Neural cell (in vitro differentiated cells): ENCODE measurements around the gene PNPLA7. TPM values are rescaled to one million over a fixed set of nuclear protein-coding genes. Genes with fewer than 3 reads are reported as not detected.

Source experiments
- H2AFZ ChIP-seq: fragments of 200-600, 300-800 bp; sonication (generic), shearing (Covaris generic); 2 replicates; pipeline ENCODE4 v1.6.0; 2014; ENCODE audit warnings: low read depth, mild to moderate bottlenecking, antibody characterized with exemption, low read length, moderate library complexity
- H3F3A ChIP-seq: fragments of 200-600 bp; shearing (Covaris generic); 2 replicates; pipeline ENCODE4 v1.6.1; 2016; ENCODE audit warnings: mild to moderate bottlenecking, moderate library complexity, mixed read lengths, antibody characterized with exemption, low read length; ENCODE audit not compliant: insufficient read depth, poor library complexity, severe bottlenecking
- H3K27ac ChIP-seq: fragments of 200-600, 300-800 bp; sonication (generic), shearing (Covaris generic); 2 replicates; pipeline ENCODE4 v1.5.1; 2014; ENCODE audit warnings: mild to moderate bottlenecking, low read length, moderate library complexity
- H3K27me3 ChIP-seq: fragments of 300-800, 200-600 bp; sonication (generic), shearing (Covaris generic); 2 replicates; pipeline ENCODE4 v1.6.0; 2014; ENCODE audit warnings: mild to moderate bottlenecking, low read depth, low read length, moderate library complexity; ENCODE audit not compliant: insufficient read depth
- H3K36me3 ChIP-seq: fragments of 300-800, 200-600 bp; sonication (generic), shearing (Covaris generic); 2 replicates; pipeline ENCODE4 v1.5.1; 2014; ENCODE audit warnings: mild to moderate bottlenecking, antibody characterized with exemption, low read length, moderate library complexity; ENCODE audit not compliant: insufficient read depth
- H3K4me2 ChIP-seq: fragments of 300-800, 200-600 bp; sonication (generic), shearing (Covaris generic); 2 replicates; pipeline ENCODE4 v1.6.0; 2014; ENCODE audit warnings: mild to moderate bottlenecking, low read length
- H3K4me3 ChIP-seq: fragments of 300-800, 200-600 bp; sonication (generic), shearing (Covaris generic); 2 replicates; pipeline ENCODE4 v1.5.1; 2014; ENCODE audit warnings: mild to moderate bottlenecking, low read length, moderate library complexity
- H3K79me2 ChIP-seq: fragments of 200-600 bp; shearing (Covaris generic); replicated peaks from 2 replicates; pipeline ENCODE4 v1.6.0; 2014; ENCODE audit warnings: mild to moderate bottlenecking, low read length, moderate library complexity; ENCODE audit not compliant: insufficient read depth
- H3K9ac ChIP-seq: fragments of 300-800, 200-600 bp; sonication (generic), shearing (Covaris generic); 2 replicates; pipeline ENCODE4 v1.6.1; 2016; ENCODE audit warnings: mild to moderate bottlenecking, low read length, mixed read lengths
- H3K9me2 ChIP-seq: fragments of 200-600 bp; shearing (Covaris generic); 2 replicates; pipeline ENCODE4 v1.6.1; 2016; ENCODE audit warnings: mild to moderate bottlenecking, low read length, mixed read lengths; ENCODE audit not compliant: insufficient read depth
- H3K9me3 ChIP-seq: fragments of 200-600, 300-800 bp; sonication (generic), shearing (Covaris generic); 2 replicates; pipeline ENCODE4 v1.6.1; 2016; ENCODE audit warnings: mild to moderate bottlenecking, mixed run types, low read length, moderate library complexity, mixed read lengths
- H4K20me1 ChIP-seq: fragments of 200-600 bp; shearing (Covaris generic); 2 replicates; pipeline ENCODE4 v1.6.1; 2016; ENCODE audit warnings: mild to moderate bottlenecking, mixed run types; ENCODE audit not compliant: insufficient read depth
- CTCF ChIP-seq: fragments of 450-650 bp; IDR thresholded peaks from 2 replicates; pipeline ENCODE4 v1.5.1; 2014; ENCODE audit warnings: antibody characterized with exemption, mild to moderate bottlenecking, moderate library complexity; ENCODE audit not compliant: poor library complexity, severe bottlenecking
- EP300 ChIP-seq: fragments of 450-650 bp; conservative IDR thresholded peaks from 2 replicates; pipeline ENCODE4 v1.6.1; 2014; ENCODE audit warnings: antibody characterized with exemption, mild to moderate bottlenecking, moderate library complexity; ENCODE audit not compliant: poor library complexity, severe bottlenecking
- EZH2 ChIP-seq: fragments of 200-600, 300-800 bp; shearing (Covaris generic), sonication (generic); IDR thresholded peaks from 2 replicates; pipeline ENCODE4 v1.6.1; 2014; ENCODE audit warnings: antibody characterized with exemption, low read length, borderline replicate concordance, mild to moderate bottlenecking; ENCODE audit not compliant: insufficient read depth, poor library complexity, severe bottlenecking
- MXI1 ChIP-seq: fragments of 450-650 bp; conservative IDR thresholded peaks from 2 replicates; pipeline ENCODE4 v1.6.1; 2014; ENCODE audit warnings: antibody characterized with exemption, mild to moderate bottlenecking; ENCODE audit not compliant: poor library complexity, severe bottlenecking
- POLR2AphosphoS5 ChIP-seq: IDR thresholded peaks from 2 replicates; pipeline ENCODE4 v1.6.1; 2012
- RAD21 ChIP-seq: fragments of 450-650 bp; conservative IDR thresholded peaks from 2 replicates; pipeline ENCODE4 v1.6.1; 2014; ENCODE audit warnings: antibody characterized with exemption, mild to moderate bottlenecking, moderate library complexity
- REST ChIP-seq: IDR thresholded peaks from 2 replicates; pipeline ENCODE4 v1.6.1; 2012; ENCODE audit warnings: borderline replicate concordance
- SMC3 ChIP-seq: fragments of 450-650 bp; conservative IDR thresholded peaks from 2 replicates; pipeline ENCODE4 v1.6.1; 2014; ENCODE audit warnings: antibody characterized with exemption, mild to moderate bottlenecking, moderate library complexity; ENCODE audit not compliant: poor library complexity
- TAF1 ChIP-seq: IDR thresholded peaks from 2 replicates; pipeline ENCODE4 v1.6.1; 2012; ENCODE audit warnings: low read depth
- polyA plus RNA-seq: library from polyadenylated mRNA; depleted of rRNA; stranded (reverse); fragments of >200 nt; gene quantifications from 2 replicates; pipeline ENCODE4 v1.2.3, GENCODE V29; 2014

PNPLA7 gene
- polyA plus RNA-seq, 1 donor from 2014 or later, result 0.72 TPM

- Histone ChIP-seq H3K79me2 (no peaks in the 10 kb centered on the region), H3K4me3 (no peak overlapping the region), H3K9me3 (no peaks in the 10 kb centered on the region), H3K9ac (no peak overlapping the region), H3K27me3 (no peaks in the 10 kb centered on the region), H3K4me2 (no peak overlapping the region), H3K36me3 (no peaks in the 10 kb centered on the region), H3F3A (no peaks in the 10 kb centered on the region), H3K9me2 (no peaks in the 10 kb centered on the region), H2AFZ (no peak overlapping the region), H3K27ac (no peak overlapping the region), H4K20me1 (no peaks in the 10 kb centered on the region)
- no peak for TF ChIP-seq MXI1
- no peak for TF ChIP-seq POLR2AphosphoS5
These were observed 122.5 kb downstream of the PNPLA7 start for GRCh38 chr9:137427454-137428310.

- H3K4me2 ChIP-seq, result no peak overlapping the region
- no peak for TF ChIP-seq CTCF
- no peaks in the 10 kb centered on the region for H3K9me2 ChIP-seq
- no peak overlapping the region for H3K4me3 ChIP-seq
- H3K27ac ChIP-seq, result no peak overlapping the region
- H3K27me3 ChIP-seq, result no peaks in the 10 kb centered on the region
- H2AFZ ChIP-seq, result no peak overlapping the region
- H4K20me1 ChIP-seq, result no peaks in the 10 kb centered on the region
- H3K79me2 ChIP-seq, result peaks cover 9% of the 10 kb centered on the region
- no peaks in the 10 kb centered on the region for H3K36me3 ChIP-seq
- H3K9me3 ChIP-seq, result no peaks in the 10 kb centered on the region
- no peaks in the 10 kb centered on the region for H3F3A ChIP-seq
- H3K9ac ChIP-seq, result no peak overlapping the region
These were observed 124.1 kb downstream of the PNPLA7 start for GRCh38 chr9:137426018-137426681.

- TF ChIP-seq RAD21 (no peak), REST (no peak), EZH2 (no peak), POLR2AphosphoS5 (no peak), MXI1 (no peak), TAF1 (no peak), CTCF (no peak), EP300 (no peak), SMC3 (no peak)
- Histone ChIP-seq H3K9me2 (no peaks in the 10 kb centered on the region), H3K9me3 (no peaks in the 10 kb centered on the region), H3K36me3 (no peaks in the 10 kb centered on the region), H3K4me2 (no peak overlapping the region), H3F3A (no peaks in the 10 kb centered on the region), H3K79me2 (peaks cover 16% of the 10 kb centered on the region), H3K9ac (no peak overlapping the region), H2AFZ (no peak overlapping the region), H3K27me3 (no peaks in the 10 kb centered on the region), H4K20me1 (no peaks in the 10 kb centered on the region), H3K4me3 (peak overlapping the region; percentile 82), H3K27ac (no peak overlapping the region)
These were observed 126.5 kb downstream of the PNPLA7 start for GRCh38 chr9:137423514-137424291.
